Ascending aorta (tissue), 2 donors: Measurements from ENCODE around the gene MPV17. TPM values are rescaled to one million over a fixed set of nuclear protein-coding genes. Genes with fewer than 3 reads are reported as not detected.
A peak's percentile ranks its signal among the peaks of the same experiment; 100 is the strongest.

Experiments
- DNase-seq, 2 donors: peaks; one replicate each; pipeline ENCODE4 v3.0.0-alpha.2; 2019; ENCODE audit warnings: low spot score in 2 of 2
- H3K27ac ChIP-seq, 2 donors: fragments of 200-600 bp; sonication (generic); one replicate each; pipeline ENCODE4 v1.5.1; 2016 to 2017; ENCODE audit warnings: mild to moderate bottlenecking in 1 of 2
- H3K27me3 ChIP-seq: fragments of 200-600 bp; sonication (generic); one replicate; pipeline ENCODE4 v1.5.1; 2017
- H3K36me3 ChIP-seq, 2 donors: fragments of 200-600 bp; sonication (generic); one replicate each; pipeline ENCODE4 v1.5.1; 2016
- H3K4me1 ChIP-seq, 2 donors: fragments of 200-600 bp; sonication (generic); one replicate each; pipeline ENCODE4 v1.5.1; 2016 to 2017; ENCODE audit warnings: mild to moderate bottlenecking in 1 of 2
- H3K4me3 ChIP-seq, 2 donors: fragments of 200-600 bp; sonication (generic); one replicate each; pipeline ENCODE4 v1.5.1; 2016 to 2017; ENCODE audit warnings: mild to moderate bottlenecking in 1 of 2
- H3K9me3 ChIP-seq, 2 donors: fragments of 200-600 bp; sonication (generic); one replicate each; pipeline ENCODE4 v1.5.1; 2016
- intact Hi-C: fragments of 100-400 bp; cut with DNase I; formaldehyde crosslinking; loops from one replicate; pipeline ENCODE4 v1.15.1; 2023
- total RNA-seq: library from RNA; depleted of rRNA; stranded (reverse); fragments of >200 nt; gene quantifications from one replicate; pipeline ENCODE4 v1.1.0, GENCODE V29; 2016
- TF ChIP-seq, protein P1 (sequence below), 3 experiments: fragments of 200-600 bp in 2 of 3; fragments of 450-650 bp in 1 of 3; sonication (generic) in 2 of 3; IDR thresholded peaks; one replicate each; pipeline ENCODE4 v1.5.1; 2016 to 2019; ENCODE audit warnings: antibody characterized with exemption in 3 of 3, mild to moderate bottlenecking in 1 of 3, moderate library complexity in 1 of 3

MPV17 gene
- total RNA-seq, 1 donor from 2014 or later, result 239 TPM

DNA sequence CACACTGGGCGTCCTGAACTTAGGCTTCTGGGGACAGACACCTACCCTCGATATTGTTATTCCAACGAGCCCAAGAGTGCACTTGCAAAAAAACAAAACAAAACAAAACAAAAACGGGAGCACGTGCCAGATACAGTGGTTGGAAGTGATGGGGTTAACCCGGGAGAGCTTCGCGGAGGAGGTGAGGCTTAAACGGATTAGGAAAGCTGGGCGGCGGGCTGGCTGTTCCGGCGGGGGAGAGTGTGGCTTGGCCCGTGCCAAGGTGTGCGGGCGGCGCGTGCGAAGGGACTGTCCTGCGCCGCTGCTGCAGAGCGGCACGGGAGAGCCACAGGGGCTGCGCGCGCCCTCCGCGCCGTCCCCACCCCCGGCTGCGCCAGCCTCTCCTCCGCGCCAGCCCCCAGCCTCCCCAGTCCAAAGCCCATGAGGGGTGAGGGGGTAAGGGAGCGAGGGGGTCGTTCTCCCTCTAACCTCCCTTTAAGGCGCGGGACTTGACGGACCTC lies 58.6 kb downstream of the MPV17 start:
- peak overlapping the region; percentile 43 to 67 for H3K4me3 ChIP-seq
- TF ChIP-seq, protein P1, sequence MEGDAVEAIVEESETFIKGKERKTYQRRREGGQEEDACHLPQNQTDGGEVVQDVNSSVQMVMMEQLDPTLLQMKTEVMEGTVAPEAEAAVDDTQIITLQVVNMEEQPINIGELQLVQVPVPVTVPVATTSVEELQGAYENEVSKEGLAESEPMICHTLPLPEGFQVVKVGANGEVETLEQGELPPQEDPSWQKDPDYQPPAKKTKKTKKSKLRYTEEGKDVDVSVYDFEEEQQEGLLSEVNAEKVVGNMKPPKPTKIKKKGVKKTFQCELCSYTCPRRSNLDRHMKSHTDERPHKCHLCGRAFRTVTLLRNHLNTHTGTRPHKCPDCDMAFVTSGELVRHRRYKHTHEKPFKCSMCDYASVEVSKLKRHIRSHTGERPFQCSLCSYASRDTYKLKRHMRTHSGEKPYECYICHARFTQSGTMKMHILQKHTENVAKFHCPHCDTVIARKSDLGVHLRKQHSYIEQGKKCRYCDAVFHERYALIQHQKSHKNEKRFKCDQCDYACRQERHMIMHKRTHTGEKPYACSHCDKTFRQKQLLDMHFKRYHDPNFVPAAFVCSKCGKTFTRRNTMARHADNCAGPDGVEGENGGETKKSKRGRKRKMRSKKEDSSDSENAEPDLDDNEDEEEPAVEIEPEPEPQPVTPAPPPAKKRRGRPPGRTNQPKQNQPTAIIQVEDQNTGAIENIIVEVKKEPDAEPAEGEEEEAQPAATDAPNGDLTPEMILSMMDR (IDR thresholded peaks at IDR 0.05), result no peak
- H3K27ac ChIP-seq, result no peak overlapping the region
- intact Hi-C loops, result no loop called here
- no peaks in the 10 kb centered on the region for H3K9me3 ChIP-seq
- peaks cover 19% of the 10 kb centered on the region for H3K27me3 ChIP-seq
- peaks cover 9 to 29% of the 10 kb centered on the region in 2 donors for H3K4me1 ChIP-seq
- DNase-seq, result no peak
- H3K36me3 ChIP-seq, result no peaks in the 10 kb centered on the region

DNA sequence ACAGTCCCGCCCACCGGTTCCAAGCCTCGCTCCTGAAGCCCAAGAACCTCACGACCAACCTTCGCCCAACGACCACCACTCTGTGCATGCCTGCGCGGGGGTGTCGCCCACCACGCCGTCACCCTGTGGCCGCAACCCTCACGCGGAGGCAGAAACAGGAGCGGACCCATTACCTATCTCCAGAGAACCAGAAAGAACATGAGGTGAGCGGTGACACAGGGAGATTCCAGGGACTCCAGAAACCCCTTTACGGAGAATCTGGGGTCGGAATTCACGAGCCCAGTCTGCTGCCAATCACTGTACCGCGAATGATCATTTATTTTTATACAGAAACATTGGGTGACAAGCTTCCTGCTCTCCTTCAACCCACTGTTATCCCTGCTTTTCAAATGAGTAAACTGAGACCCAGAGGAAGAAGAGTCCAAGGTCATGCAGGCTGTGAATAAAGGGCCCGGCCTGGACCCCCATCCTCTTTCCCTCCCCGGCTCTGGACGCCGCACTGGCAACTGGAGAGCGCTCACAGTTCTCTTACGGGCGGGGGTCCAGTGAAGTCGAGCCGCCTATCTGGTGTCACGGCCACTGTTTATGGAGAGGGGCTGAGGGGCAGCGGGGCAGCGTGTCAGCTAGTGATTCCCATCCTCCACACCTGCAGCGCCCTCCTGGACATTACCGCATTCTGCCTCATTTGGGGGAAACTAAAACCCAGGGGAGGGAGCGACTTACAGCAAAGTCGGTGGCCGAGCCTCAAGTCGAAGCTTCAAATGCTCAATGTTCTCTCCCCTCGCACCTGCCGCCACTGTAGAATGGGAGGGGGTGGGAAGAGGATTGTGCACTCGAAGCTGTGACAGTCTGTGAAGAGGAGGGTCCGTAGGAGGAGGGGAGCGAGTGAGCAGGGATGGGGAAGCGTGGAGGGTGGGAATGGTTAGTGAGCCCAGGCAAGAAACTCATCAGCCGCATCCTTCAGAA lies 59.3 kb downstream of the MPV17 start:
- peaks cover 9 to 29% of the 10 kb centered on the region in 2 donors for H3K4me1 ChIP-seq
- H3K36me3 ChIP-seq, result no peaks in the 10 kb centered on the region
- TF ChIP-seq, protein P1 (IDR thresholded peaks at IDR 0.05), result no peak
- H3K27ac ChIP-seq, result no peak overlapping the region
- no peaks in the 10 kb centered on the region for H3K9me3 ChIP-seq
- intact Hi-C loops, result no loop called here
- DNase-seq, result no peak
- peak overlapping the region; percentile 59 to 67 for H3K4me3 ChIP-seq
- peaks cover 19% of the 10 kb centered on the region for H3K27me3 ChIP-seq

DNA sequence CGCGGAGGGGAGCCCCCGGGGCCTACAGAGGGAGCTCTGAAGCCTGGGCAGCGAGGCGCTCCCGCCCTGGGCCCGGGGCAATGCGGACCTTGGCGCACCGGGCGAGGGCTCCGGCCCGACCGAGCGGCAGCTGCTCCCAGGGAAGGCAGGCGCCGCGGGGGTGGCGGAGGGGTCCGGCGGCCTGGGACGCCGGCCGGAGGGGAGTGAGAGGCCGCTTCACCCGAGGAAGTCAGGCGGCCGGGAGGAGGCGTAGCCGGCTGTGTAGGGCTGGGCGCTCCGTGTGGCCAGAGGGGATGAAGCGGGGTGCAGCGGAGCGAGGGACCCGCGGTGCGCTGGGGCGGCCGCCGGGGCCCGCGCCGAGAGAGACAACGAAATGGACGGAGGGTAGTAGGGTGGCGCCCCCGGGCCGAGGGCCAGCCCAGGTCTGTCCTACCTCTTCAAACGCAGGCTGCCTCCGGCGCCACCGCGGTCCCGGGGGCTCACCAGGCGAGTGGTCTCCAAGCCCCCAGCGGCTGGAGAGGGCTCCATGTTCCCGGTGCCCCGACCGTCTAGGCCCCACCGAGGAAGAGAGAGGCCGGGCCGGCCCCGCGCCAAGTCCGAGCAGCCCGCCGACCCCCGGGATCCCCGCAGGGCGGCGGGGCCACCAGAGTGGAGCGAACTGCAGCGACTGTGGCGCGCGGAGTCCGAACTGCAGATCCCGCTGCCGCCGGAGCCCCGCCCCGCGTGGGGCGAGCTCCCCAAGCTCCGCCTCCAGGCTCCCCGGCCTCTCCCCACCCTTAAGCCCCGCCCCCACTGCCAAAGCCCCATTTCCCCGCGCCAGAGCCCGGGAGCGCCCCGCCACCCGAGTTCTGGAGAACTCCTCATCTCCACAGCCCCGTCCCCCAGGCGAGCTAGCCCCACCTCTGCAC lies 60.3 kb downstream of the MPV17 start, which contains the start of gene SLC30A3:
TSS of gene SLC30A3 (minus strand) at position 669 of the 908 bp plus-strand sequence. CDS start at position 528, 141 bp downstream.
- DNase-seq, result peak in 1 of 2 donors; percentile 69

DNA sequence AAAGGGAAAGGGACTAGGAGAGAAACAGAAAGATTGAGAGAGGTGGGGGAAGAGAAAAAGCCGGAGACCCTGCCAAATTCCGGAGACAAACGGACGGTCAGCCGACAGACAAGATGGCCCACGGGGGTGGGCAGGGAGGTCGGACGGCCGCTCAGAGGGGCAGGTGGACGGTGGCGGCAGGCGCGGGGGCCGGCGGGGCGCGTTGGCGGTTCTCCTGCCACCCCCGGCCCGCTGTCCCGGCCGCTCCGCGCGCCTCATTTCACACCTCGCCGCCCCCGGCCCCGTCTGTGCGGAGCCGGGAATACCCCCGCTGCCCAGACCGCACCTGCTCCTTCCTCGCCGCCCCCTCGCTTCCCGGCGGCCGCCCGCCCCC lies 61.0 kb downstream of the MPV17 start:
- Histone ChIP-seq H3K27ac (no peak overlapping the region), H3K4me3 (peak overlapping the region; percentile 59 to 67), H3K27me3 (peaks cover 19% of the 10 kb centered on the region), H3K9me3 (no peaks in the 10 kb centered on the region), H3K36me3 (no peaks in the 10 kb centered on the region), H3K4me1 (peaks cover 9 to 29% of the 10 kb centered on the region in 2 donors)
- intact Hi-C loops, result no loop called here
- TF ChIP-seq, protein P1 (IDR thresholded peaks at IDR 0.05), result no peak
- DNase-seq, result no peak

More for the DNA sequence above, 60.3 kb downstream of the MPV17 start, which contains the start of gene SLC30A3:
- peak within 1 kb of the TSS; percentile 59 to 67 for H3K4me3 ChIP-seq
- H3K9me3 ChIP-seq, result no peaks in the 10 kb centered on the region
- H3K27ac ChIP-seq, result no peak within 1 kb of the TSS
- TF ChIP-seq, protein P1 (IDR thresholded peaks at IDR 0.05), result no peak
- H3K4me1 ChIP-seq, result peaks cover 9 to 29% of the 10 kb centered on the region in 2 donors
- H3K36me3 ChIP-seq, result no peaks in the 10 kb centered on the region
- intact Hi-C loops, result no loop called here
- peaks cover 19% of the 10 kb centered on the region for H3K27me3 ChIP-seq

DNA sequence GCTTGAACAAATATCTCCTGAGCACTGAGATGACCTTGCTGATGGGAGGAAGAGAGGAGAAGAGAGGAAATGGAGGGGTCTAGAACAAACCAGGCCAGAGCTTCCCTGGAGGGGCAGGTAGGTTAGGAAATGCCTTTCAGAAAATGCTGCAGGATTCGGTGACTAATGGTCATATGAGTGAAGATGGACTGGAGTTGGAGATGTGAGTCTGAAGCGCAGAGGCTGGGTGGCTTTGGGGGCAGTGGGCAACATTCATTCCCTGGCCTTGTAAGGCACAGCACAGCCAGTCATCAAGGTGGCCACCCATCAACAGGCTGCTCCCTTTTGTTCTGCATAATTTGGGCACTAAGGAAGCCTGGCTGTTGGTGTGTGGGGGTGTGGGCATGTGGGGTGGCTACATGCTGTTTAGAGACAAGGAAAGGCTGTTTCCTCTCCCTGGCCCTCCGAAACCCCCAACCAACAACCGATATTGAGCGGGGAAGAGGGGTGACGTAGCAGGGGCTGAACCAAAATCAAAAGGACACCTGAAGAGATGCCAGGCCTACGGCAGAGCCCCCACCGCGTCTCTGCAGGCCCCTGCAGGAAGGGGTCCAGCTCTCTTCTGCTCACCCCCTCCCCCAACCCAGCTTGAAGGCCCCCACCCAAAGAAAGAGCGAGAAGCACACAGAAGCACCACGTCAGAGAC lies 61.5 kb downstream of the MPV17 start:
- H3K36me3 ChIP-seq, result no peaks in the 10 kb centered on the region
- H3K9me3 ChIP-seq, result no peaks in the 10 kb centered on the region
- no peak overlapping the region for H3K27ac ChIP-seq
- intact Hi-C loops, result no loop called here
- H3K4me1 ChIP-seq, result peaks cover 9 to 29% of the 10 kb centered on the region in 2 donors
- H3K27me3 ChIP-seq, result peaks cover 19% of the 10 kb centered on the region
- TF ChIP-seq, protein P1 (IDR thresholded peaks at IDR 0.05), result no peak
- no peak for DNase-seq
- H3K4me3 ChIP-seq, result peak overlapping the region; percentile 59 to 67
